ENCODE data around the gene FGD2.

The FGD2 gene

DNA sequence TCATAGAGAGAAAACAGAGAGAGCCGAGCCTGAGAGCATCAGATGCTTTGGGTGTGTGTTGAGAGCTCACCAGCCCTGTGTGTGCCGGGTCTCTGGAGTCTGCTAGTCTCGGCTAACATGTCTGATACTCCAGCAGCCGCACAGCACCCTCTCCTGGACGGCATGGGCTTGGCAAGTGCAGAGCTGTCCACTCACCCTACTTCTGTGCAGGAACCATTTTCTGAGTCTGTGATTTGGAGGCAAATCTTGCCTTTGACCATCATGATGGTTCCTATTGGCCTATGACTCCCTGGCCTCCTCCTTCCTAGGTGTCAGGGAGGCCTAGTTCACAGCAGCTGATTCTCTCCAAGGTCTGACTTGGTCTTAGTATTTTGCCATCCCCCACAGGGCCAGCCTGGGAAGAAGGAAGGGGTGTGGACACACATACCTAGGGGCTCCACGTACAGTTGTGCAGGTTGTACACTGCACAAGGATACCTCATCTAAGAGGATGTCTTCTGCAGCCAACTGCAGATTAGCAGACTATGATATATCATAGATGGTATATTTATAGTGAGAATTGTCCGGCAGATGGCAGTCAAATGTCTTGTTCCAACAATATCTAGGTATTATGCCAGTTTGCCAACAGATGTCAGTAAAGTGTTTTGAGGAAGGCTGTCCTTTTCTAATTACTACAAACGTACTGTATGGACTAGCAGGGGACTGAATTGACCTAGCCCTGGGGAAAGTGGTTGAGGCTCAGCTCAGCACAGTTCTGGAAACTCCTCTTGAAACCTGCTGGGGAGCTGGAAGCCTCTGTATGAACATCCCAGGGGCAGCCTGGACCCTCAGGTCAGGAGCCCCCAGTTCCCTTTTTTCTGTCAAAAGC is 13.0 kb downstream of the FGD2 start:
- peak; percentile 81 for DNase-seq (ENCODE audit: low read depth)

GRCh38 chr6:37019065-37019450 is 13.6 kb downstream of the FGD2 start:
- no peak for DNase-seq (ENCODE audit: low read depth)

- no peak for DNase-seq (ENCODE audit: low read depth)
Measured at GRCh38 chr6:37020381-37020780, 14.9 kb downstream of the FGD2 start.

DNA sequence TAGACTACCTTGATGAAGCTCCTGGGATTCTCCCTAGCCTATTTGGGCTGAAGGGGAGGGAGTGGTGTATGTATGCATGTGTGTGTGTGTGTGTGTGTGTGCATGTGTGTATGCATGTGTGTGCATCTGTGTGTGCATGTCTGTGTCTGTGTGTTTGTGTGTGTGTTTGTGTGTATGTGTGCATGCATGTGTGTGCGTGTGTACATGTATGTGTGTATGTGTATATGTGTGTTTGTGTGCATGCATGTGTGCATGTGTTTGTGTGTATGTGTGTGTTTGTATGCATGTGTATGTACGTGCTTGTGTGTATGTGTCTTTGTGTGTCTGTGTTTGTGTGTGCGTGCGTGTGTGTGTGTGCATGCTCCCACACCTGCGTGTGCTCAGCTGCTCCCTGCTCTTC is 15.4 kb downstream of the FGD2 start:
- no peak for DNase-seq (ENCODE audit: low read depth)

- DNase-seq (ENCODE audit: low read depth) = peak; percentile 58
Measured at GRCh38 chr6:37021356-37022129, 16.1 kb downstream of the FGD2 start.

DNA sequence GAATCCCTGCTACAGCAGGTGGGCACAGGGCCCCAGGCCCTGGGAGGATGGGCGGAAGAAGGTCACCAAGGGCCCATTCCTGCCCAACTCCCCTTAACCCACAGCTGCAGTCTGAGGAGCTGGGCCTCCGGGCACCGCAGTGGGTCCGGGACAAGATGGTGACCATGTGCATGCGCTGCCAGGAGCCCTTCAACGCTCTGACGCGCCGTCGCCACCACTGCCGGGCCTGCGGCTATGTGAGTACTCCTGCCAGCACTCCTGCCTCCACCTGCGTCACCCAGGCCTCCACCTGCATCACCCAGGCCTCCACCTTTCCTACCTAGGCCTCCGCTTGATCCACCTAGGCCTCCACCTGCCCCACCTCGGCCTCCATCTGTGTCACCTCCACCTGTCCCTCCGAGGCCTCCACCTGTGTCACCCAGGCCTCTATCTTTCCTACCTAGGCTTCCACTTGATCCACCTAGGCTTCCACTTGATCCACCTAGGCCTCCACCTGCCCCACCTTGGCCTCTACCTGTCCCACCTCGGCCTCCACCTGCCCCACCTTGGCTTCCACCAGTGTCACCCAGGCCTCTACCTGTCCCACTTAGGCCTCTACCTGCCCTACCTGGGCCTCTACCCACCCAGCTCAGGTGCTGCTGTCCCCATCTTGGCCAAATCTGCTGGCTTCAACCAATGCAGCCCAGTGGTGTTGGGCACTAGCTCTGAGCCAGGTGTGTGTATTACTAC is 16.8 kb downstream of the FGD2 start:
- no peak for DNase-seq (ENCODE audit: low read depth)

GRCh38 chr6:37024656-37025337 is 19.3 kb downstream of the FGD2 start:
- no peak for DNase-seq (ENCODE audit: low read depth)

- no peak for DNase-seq (ENCODE audit: low read depth)
Measured at GRCh38 chr6:37025621-37026466, 20.4 kb downstream of the FGD2 start.

GRCh38 chr6:37027036-37027720 is 21.7 kb downstream of the FGD2 start:
- no peak for DNase-seq (ENCODE audit: low read depth)

DNA sequence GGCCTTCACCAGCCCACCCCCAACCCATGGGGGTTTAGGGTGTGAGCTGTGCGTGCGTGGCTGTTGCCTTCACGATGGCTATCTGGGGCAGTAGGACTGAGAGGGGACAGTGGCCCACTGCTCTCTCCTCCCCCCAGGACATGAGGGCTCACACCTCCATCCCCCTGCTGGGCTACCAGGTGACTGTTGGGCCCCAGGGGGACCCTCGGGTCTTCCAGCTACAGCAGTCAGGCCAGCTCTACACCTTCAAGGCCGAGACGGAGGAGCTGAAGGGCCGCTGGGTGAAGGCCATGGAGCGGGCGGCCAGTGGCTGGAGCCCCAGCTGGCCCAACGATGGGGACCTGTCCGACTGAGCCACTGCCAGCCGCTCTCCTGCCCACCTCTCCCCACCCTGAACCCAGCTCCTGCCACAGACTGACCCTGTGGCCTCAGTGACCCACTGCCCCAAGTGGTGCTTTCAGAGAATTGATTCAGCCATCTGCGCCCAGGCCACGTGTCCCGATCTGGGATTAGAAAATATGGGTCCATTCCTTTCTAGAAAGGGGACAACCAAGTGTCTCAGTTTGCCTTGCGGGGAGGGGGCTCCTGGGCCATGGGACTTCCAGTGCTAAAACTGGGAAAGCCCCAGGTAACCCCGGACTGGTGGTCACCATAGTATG is 22.5 kb downstream of the FGD2 start:
- no peak for DNase-seq (ENCODE audit: low read depth)

DNA sequence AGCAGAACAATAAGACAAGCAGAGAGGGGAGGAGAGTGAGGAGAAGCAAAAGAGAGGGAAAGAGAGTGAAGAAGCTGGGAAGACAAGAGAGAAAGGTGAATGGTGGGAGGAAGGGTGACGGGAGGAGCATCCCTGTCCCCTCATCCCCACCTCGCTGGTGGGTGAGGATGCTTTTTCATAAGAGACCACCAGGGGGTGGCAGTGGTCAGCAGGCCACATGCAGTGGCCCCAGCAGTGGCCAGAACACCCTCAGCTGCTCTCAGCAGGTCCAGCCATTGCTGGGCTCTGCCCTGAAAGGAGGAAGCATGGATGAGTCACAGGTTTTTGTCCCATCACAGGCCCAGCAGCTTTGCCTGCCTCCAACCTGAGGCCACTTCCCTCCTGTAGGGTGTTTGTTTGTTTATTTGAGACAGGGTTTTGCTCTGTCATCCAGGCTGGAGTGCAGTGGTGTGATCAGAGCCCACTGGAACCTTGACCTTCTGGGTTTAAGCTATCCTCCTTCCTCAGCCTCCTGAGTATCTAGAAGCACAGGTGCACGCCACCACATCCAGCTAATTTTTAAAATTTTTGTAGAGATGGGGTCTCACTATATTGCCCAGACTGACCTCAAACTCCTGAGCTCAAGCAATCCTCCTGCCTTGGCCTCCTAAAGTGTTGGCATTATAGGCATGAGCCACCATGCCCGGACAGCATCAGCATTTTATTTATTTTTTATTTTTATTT is 24.0 kb downstream of the FGD2 start:
- no peak for DNase-seq (ENCODE audit: low read depth)

GRCh38 chr6:37030599-37030998 is 25.1 kb downstream of the FGD2 start:
- DNase-seq (ENCODE audit: low read depth) = no peak

GRCh38 chr6:37032239-37032638 is 26.8 kb downstream of the FGD2 start:
- no peak for DNase-seq (ENCODE audit: low read depth)

- DNase-seq (ENCODE audit: low read depth) = no peak
Measured at GRCh38 chr6:37033255-37033654, 27.8 kb downstream of the FGD2 start.

GRCh38 chr6:37033819-37034795 is 28.7 kb downstream of the FGD2 start:
- DNase-seq (ENCODE audit: low read depth) = no peak

DNA sequence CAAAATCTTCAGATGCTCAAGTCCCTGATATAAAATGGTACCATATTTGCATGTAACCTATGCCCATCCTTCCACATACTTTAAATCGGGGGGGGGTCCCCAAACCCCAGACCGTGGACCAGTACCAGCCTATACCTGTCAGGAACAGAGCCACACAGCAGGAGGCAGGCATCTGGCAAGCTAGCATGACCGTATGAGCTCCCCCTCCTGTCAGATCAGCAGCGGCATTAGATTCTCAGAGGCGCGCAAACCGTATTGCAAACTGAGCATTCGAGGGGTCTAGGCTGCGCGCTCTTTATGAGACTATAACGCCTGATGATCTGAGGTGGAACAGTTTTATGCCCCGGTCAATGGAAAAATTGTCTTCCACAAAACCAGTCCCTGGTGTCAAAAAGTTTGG is 30.7 kb downstream of the FGD2 start:
- DNase-seq (ENCODE audit: low read depth) = no peak

- DNase-seq (ENCODE audit: low read depth) = no peak
Measured at GRCh38 chr6:37038292-37039198, 33.1 kb downstream of the FGD2 start.
